GM12801 (cell line): Measurements from ENCODE around the gene CACTIN.

Experiments used
- CTCF ChIP-seq: IDR thresholded peaks from one replicate; pipeline ENCODE4 v1.5.1; 2011; ENCODE audit warnings: control low read depth; ENCODE audit not compliant: insufficient read length; ENCODE audit errors: extremely low read depth

The CACTIN gene

GRCh38 chr19:3626473-3627350 is at the start of gene CACTIN:
CACTIN (minus strand) TSS chr19:3626790; CDS start chr19:3626762, 28 bp downstream.
- no peak for TF ChIP-seq CTCF

- TF ChIP-seq CTCF, result no peak
Observed at GRCh38 chr19:3674784-3675543, 48.4 kb upstream of the CACTIN start.

GRCh38 chr19:3673506-3674439 is 47.2 kb upstream of the CACTIN start:
- TF ChIP-seq CTCF, result no peak

- no peak for TF ChIP-seq CTCF
Observed at GRCh38 chr19:3672993-3673392, 46.4 kb upstream of the CACTIN start.

- TF ChIP-seq CTCF, result no peak
Observed at GRCh38 chr19:3672575-3672948, 46.0 kb upstream of the CACTIN start.

GRCh38 chr19:3671680-3672574 is 45.3 kb upstream of the CACTIN start:
- no peak for TF ChIP-seq CTCF
